HEK293T (cell line): Measurements from ENCODE around the gene MTMR12.

Experiments
- CTCF ChIA-PET: fragments of 350-600 bp; formaldehyde crosslinking; extraction: SDS; loops from one replicate; lab custom pipeline; 2021; ENCODE audit warnings: antibody characterized with exemption, inconsistent platforms; lab: Yijun Ruan, JAX
- POLR2A ChIA-PET: fragments of 350-600 bp; formaldehyde crosslinking; extraction: SDS; loops from one replicate; lab custom pipeline; 2020; ENCODE audit warnings: antibody characterized with exemption, inconsistent platforms; lab: Yijun Ruan, JAX
- DNase-seq: peaks from one replicate; pipeline ENCODE4 v3.0.0; 2012; ENCODE audit warnings: mixed read lengths; ENCODE audit errors: extremely low spot score
- ARNT ChIP-seq: fragments of 450-650 bp; IDR thresholded peaks from 2 replicates; pipeline ENCODE4 v1.6.1; 2017; ENCODE audit warnings: mild to moderate bottlenecking
- BHLHE40 ChIP-seq: fragments of 450-650 bp; IDR thresholded peaks from 2 replicates; pipeline ENCODE4 v1.6.1; 2016; ENCODE audit warnings: mild to moderate bottlenecking, moderate library complexity, borderline replicate concordance
- CTBP1 ChIP-seq: fragments of 450-650 bp; IDR thresholded peaks from 2 replicates; pipeline ENCODE4 v1.6.1; 2016; ENCODE audit warnings: borderline replicate concordance
- FOXK2 ChIP-seq: fragments of 450-650 bp; IDR thresholded peaks from 2 replicates; pipeline ENCODE4 v1.6.1; 2016; ENCODE audit warnings: mild to moderate bottlenecking
- PKNOX1 ChIP-seq: fragments of 450-650 bp; IDR thresholded peaks from 2 replicates; pipeline ENCODE4 v1.6.1; 2016
- ZNF384 ChIP-seq: fragments of 450-650 bp; IDR thresholded peaks from 2 replicates; pipeline ENCODE4 v1.6.1; 2016

Gene MTMR12

GRCh38 chr5:32182463-32183063 is 130.2 kb downstream of the MTMR12 start:
- TF ChIP-seq ARNT = no peak
- no peak for TF ChIP-seq BHLHE40
- TF ChIP-seq CTBP1 = no peak
- peak; percentile 83 for TF ChIP-seq ZNF384
- no peak for TF ChIP-seq PKNOX1
- TF ChIP-seq FOXK2 = no peak
- ChIA-PET CTCF (no interaction called here), POLR2A (no interaction called here)
- no peak for DNase-seq
